ENCODE measurements around the gene AFF3.

GRCh38 chr2:99854236-99854852 lies 288.0 kb downstream of the AFF3 start:
- TF ChIP-seq, protein P1, sequence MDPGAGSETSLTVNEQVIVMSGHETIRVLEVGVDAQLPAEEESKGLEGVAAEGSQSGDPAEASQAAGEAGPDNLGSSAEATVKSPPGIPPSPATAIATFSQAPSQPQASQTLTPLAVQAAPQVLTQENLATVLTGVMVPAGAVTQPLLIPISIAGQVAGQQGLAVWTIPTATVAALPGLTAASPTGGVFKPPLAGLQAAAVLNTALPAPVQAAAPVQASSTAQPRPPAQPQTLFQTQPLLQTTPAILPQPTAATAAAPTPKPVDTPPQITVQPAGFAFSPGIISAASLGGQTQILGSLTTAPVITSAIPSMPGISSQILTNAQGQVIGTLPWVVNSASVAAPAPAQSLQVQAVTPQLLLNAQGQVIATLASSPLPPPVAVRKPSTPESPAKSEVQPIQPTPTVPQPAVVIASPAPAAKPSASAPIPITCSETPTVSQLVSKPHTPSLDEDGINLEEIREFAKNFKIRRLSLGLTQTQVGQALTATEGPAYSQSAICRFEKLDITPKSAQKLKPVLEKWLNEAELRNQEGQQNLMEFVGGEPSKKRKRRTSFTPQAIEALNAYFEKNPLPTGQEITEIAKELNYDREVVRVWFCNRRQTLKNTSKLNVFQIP (CRISPR knock-in tag; IDR thresholded peaks at IDR 0.05; ENCODE audit: borderline replicate concordance, low read depth) = no peak
- TF ChIP-seq, protein P2, sequence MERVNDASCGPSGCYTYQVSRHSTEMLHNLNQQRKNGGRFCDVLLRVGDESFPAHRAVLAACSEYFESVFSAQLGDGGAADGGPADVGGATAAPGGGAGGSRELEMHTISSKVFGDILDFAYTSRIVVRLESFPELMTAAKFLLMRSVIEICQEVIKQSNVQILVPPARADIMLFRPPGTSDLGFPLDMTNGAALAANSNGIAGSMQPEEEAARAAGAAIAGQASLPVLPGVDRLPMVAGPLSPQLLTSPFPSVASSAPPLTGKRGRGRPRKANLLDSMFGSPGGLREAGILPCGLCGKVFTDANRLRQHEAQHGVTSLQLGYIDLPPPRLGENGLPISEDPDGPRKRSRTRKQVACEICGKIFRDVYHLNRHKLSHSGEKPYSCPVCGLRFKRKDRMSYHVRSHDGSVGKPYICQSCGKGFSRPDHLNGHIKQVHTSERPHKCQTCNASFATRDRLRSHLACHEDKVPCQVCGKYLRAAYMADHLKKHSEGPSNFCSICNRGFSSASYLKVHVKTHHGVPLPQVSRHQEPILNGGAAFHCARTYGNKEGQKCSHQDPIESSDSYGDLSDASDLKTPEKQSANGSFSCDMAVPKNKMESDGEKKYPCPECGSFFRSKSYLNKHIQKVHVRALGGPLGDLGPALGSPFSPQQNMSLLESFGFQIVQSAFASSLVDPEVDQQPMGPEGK (CRISPR knock-in tag; IDR thresholded peaks at IDR 0.05; ENCODE audit: borderline replicate concordance) = no peak
- TF ChIP-seq PPARA (CRISPR knock-in tag; IDR thresholded peaks at IDR 0.05; ENCODE audit: borderline replicate concordance) (no peak), TCF4 (CRISPR knock-in tag; IDR thresholded peaks at IDR 0.05; ENCODE audit: borderline replicate concordance) (no peak), ZC3H10 (CRISPR knock-in tag; IDR thresholded peaks at IDR 0.05) (no peak), ZFP3 (CRISPR knock-in tag; IDR thresholded peaks at IDR 0.05) (no peak), GLIS3 (CRISPR knock-in tag; IDR thresholded peaks at IDR 0.05) (no peak), ZFP30 (CRISPR knock-in tag; IDR thresholded peaks at IDR 0.05) (no peak), ZNF8 (CRISPR knock-in tag; IDR thresholded peaks at IDR 0.05) (no peak), ZNF565 (CRISPR knock-in tag; conservative IDR thresholded peaks at IDR 0.05; ENCODE audit: low read depth) (no peak), TOX (CRISPR knock-in tag; IDR thresholded peaks at IDR 0.05; ENCODE audit: borderline replicate concordance) (no peak)

Data from SK-N-SH treated with all-trans-retinoic acid at 6 μM for 48 hours (cell line).